K562 (cell line): ENCODE results near the gene TSC22D2. TPM values are rescaled to one million over a fixed set of nuclear protein-coding genes. Genes with fewer than 3 reads are reported as not detected.

Source experiments
- BMI1 ChIP-seq: fragments of 150-350 bp; IDR thresholded peaks from 2 replicates; pipeline ENCODE4 v1.6.1; 2014; ENCODE audit warnings: low read length
- CBFB ChIP-seq: sonication (generic); formaldehyde crosslinking; IDR thresholded peaks from 2 replicates; pipeline ENCODE4 v1.4.0; 2020; ENCODE audit warnings: mild to moderate bottlenecking, missing genetic modification reagents
- EZH2 ChIP-seq: IDR thresholded peaks from 2 replicates; pipeline ENCODE4 v1.6.1; 2012; ENCODE audit warnings: low read depth, mild to moderate bottlenecking, inconsistent platforms, low read length, borderline replicate concordance
- HDAC6 ChIP-seq: IDR thresholded peaks from 2 replicates; pipeline ENCODE4 v1.6.1; 2012; ENCODE audit warnings: low read depth, mild to moderate bottlenecking, control low read depth, inconsistent platforms, low read length, moderate library complexity
- MEF2D ChIP-seq: conservative IDR thresholded peaks from 2 replicates; pipeline ENCODE4 v1.6.1; 2016; ENCODE audit warnings: low read depth, missing genetic modification characterization, missing compliant biosample characterization
- NFE2 ChIP-seq: IDR thresholded peaks from 2 replicates; pipeline ENCODE4 v1.6.1; 2014; ENCODE audit warnings: antibody characterized with exemption, low read depth
- PHF8 ChIP-seq: fragments of 200-600 bp; sonication (generic); IDR thresholded peaks from 2 replicates; pipeline ENCODE4 v1.6.1; 2012; ENCODE audit warnings: mixed run types, mild to moderate bottlenecking, inconsistent platforms, low read length, moderate library complexity, borderline replicate concordance
- ZNF24 ChIP-seq: fragments of 450-650 bp; IDR thresholded peaks from 2 replicates; pipeline ENCODE4 v1.6.1; 2016
- ZNF79 ChIP-seq: fragments of 250-450 bp; sonication (Bioruptor Pico); IDR thresholded peaks from 2 replicates; pipeline ENCODE4 v1.4.0; 2020; ENCODE audit warnings: low read depth, mild to moderate bottlenecking, moderate library complexity
- polyA plus RNA-seq, 8 experiments: library from polyadenylated mRNA; depleted of rRNA in 4 of 8; stranded (reverse) in 5 of 8; unstranded in 3 of 8; fragments of >200 nt; fragmentation: Nextera tagmentation in 2 of 8; fragmentation: Illumina TruSeq in 1 of 8; extraction: Ambion mirVana in 2 of 8; extraction: Trizol in 1 of 8; gene quantifications; 2 replicates each; pipeline versions ENCODE4 v1.2.1 to v1.2.3, GENCODE V29; 2011 to 2014; ENCODE audit warnings: inconsistent platforms in 1 of 8, missing spikeins in 1 of 8
- total RNA-seq, 7 experiments: library from RNA; depleted of rRNA in 6 of 7; stranded (reverse); fragments of >200 nt in 6 of 7; fragmentation: Illumina TruSeq in 2 of 7; extraction: Trizol in 2 of 7; gene quantifications; 2 replicates each; pipeline versions ENCODE4 v1.2.1 to v1.2.3, GENCODE V29; 2011 to 2021; ENCODE audit warnings: low replicate concordance in 1 of 7
- TF ChIP-seq, protein P1 (sequence below), 2 experiments: fragments of 450-650 bp; conservative IDR thresholded peaks; 2 replicates each; pipeline ENCODE4 v1.6.1; 2017; ENCODE audit warnings: mild to moderate bottlenecking in 2 of 2, moderate library complexity in 2 of 2
- TF ChIP-seq, protein P2 (sequence below): fragments of 450-650 bp; formaldehyde crosslinking; IDR thresholded peaks from 2 replicates; pipeline ENCODE4 v1.4.0; 2020; ENCODE audit warnings: mild to moderate bottlenecking, mixed read lengths
- TF ChIP-seq, protein P3 (sequence below): fragments of 450-650 bp; formaldehyde crosslinking; conservative IDR thresholded peaks from 2 replicates; pipeline ENCODE4 v1.4.0; 2022; ENCODE audit warnings: mild to moderate bottlenecking, missing genetic modification characterization
- TF ChIP-seq, protein P4 (sequence below): fragments of 150-350 bp; IDR thresholded peaks from 2 replicates; pipeline ENCODE4 v1.6.1; 2014; ENCODE audit warnings: low read depth, mild to moderate bottlenecking, low read length, borderline replicate concordance
- TF ChIP-seq, protein P5 (sequence below): fragments of 450-650 bp; IDR thresholded peaks from 2 replicates; pipeline ENCODE4 v1.6.1; 2018; ENCODE audit warnings: mild to moderate bottlenecking, low read depth; ENCODE audit not compliant: partially characterized antibody
- TF ChIP-seq, protein P6 (sequence below): fragments of 200-800 bp; sonication (Bioruptor generic); IDR thresholded peaks from 2 replicates; pipeline ENCODE4 v1.6.1; 2017; ENCODE audit warnings: missing genetic modification characterization, missing compliant biosample characterization
- TF ChIP-seq, protein P7 (sequence below): sonication (generic); formaldehyde crosslinking; IDR thresholded peaks from 2 replicates; pipeline ENCODE4 v1.8.1; 2023; ENCODE audit warnings: mild to moderate bottlenecking, missing genetic modification reagents

TSC22D2 gene
- total and polyA plus RNA-seq, 9 of the 15 experiments (the other 6 are each of a cell fraction or from before 2014, with no cell fraction given) = 5.5 to 44.0 (median 19.3) TPM

DNA sequence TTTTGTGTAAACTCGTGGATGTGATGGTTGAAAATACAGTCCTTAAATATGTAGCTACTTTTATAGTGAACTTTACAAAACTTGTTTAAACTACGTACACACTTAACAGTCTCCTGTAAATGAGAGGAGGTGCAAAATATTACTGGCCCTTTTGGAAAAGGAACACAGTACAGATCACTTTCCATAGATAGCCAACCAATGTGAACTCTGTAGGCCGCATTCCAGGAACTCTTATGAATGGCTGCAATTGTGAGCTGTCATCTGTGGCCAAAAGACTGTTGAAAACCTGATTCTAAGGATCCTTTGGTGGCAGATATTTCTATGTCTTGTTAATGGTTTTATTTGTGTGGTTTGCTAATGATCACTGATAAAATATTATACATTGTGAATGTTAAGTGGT is 6.2 kb downstream of the TSC22D2 start (continued):
- TF ChIP-seq, protein P1, sequence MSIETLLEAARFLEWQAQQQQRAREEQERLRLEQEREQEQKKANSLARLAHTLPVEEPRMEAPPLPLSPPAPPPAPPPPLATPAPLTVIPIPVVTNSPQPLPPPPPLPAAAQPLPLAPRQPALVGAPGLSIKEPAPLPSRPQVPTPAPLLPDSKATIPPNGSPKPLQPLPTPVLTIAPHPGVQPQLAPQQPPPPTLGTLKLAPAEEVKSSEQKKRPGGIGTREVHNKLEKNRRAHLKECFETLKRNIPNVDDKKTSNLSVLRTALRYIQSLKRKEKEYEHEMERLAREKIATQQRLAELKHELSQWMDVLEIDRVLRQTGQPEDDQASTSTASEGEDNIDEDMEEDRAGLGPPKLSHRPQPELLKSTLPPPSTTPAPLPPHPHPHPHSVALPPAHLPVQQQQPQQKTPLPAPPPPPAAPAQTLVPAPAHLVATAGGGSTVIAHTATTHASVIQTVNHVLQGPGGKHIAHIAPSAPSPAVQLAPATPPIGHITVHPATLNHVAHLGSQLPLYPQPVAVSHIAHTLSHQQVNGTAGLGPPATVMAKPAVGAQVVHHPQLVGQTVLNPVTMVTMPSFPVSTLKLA (conservative IDR thresholded peaks at IDR 0.05) = peak in 1 of 2 experiments; percentile 36; a peak in 1 of 4 replicates
- TF ChIP-seq CBFB (CRISPR knock-in tag) = no peak
- TF ChIP-seq, protein P2, sequence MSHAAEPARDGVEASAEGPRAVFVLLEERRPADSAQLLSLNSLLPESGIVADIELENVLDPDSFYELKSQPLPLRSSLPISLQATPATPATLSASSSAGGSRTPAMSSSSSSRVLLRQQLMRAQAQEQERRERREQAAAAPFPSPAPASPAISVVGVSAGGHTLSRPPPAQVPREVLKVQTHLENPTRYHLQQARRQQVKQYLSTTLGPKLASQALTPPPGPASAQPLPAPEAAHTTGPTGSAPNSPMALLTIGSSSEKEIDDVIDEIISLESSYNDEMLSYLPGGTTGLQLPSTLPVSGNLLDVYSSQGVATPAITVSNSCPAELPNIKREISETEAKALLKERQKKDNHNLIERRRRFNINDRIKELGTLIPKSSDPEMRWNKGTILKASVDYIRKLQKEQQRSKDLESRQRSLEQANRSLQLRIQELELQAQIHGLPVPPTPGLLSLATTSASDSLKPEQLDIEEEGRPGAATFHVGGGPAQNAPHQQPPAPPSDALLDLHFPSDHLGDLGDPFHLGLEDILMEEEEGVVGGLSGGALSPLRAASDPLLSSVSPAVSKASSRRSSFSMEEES (CRISPR knock-in tag) = no peak
- TF ChIP-seq, protein P3, sequence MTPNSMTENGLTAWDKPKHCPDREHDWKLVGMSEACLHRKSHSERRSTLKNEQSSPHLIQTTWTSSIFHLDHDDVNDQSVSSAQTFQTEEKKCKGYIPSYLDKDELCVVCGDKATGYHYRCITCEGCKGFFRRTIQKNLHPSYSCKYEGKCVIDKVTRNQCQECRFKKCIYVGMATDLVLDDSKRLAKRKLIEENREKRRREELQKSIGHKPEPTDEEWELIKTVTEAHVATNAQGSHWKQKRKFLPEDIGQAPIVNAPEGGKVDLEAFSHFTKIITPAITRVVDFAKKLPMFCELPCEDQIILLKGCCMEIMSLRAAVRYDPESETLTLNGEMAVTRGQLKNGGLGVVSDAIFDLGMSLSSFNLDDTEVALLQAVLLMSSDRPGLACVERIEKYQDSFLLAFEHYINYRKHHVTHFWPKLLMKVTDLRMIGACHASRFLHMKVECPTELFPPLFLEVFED = no peak
- TF ChIP-seq, protein P4, sequence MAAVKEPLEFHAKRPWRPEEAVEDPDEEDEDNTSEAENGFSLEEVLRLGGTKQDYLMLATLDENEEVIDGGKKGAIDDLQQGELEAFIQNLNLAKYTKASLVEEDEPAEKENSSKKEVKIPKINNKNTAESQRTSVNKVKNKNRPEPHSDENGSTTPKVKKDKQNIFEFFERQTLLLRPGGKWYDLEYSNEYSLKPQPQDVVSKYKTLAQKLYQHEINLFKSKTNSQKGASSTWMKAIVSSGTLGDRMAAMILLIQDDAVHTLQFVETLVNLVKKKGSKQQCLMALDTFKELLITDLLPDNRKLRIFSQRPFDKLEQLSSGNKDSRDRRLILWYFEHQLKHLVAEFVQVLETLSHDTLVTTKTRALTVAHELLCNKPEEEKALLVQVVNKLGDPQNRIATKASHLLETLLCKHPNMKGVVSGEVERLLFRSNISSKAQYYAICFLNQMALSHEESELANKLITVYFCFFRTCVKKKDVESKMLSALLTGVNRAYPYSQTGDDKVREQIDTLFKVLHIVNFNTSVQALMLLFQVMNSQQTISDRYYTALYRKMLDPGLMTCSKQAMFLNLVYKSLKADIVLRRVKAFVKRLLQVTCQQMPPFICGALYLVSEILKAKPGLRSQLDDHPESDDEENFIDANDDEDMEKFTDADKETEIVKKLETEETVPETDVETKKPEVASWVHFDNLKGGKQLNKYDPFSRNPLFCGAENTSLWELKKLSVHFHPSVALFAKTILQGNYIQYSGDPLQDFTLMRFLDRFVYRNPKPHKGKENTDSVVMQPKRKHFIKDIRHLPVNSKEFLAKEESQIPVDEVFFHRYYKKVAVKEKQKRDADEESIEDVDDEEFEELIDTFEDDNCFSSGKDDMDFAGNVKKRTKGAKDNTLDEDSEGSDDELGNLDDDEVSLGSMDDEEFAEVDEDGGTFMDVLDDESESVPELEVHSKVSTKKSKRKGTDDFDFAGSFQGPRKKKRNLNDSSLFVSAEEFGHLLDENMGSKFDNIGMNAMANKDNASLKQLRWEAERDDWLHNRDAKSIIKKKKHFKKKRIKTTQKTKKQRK = no peak
- TF ChIP-seq ZNF79 (CRISPR knock-in tag) = no peak
- no peak for TF ChIP-seq EZH2
- no peak for TF ChIP-seq BMI1
- TF ChIP-seq, protein P5, sequence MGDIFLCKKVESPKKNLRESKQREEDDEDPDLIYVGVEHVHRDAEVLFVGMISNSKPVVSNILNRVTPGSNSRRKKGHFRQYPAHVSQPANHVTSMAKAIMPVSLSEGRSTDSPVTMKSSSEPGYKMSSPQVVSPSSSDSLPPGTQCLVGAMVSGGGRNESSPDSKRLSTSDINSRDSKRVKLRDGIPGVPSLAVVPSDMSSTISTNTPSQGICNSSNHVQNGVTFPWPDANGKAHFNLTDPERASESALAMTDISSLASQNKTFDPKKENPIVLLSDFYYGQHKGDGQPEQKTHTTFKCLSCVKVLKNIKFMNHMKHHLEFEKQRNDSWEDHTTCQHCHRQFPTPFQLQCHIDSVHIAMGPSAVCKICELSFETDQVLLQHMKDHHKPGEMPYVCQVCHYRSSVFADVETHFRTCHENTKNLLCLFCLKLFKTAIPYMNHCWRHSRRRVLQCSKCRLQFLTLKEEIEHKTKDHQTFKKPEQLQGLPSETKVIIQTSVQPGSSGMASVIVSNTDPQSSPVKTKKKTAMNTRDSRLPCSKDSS = no peak
- TF ChIP-seq, protein P6, sequence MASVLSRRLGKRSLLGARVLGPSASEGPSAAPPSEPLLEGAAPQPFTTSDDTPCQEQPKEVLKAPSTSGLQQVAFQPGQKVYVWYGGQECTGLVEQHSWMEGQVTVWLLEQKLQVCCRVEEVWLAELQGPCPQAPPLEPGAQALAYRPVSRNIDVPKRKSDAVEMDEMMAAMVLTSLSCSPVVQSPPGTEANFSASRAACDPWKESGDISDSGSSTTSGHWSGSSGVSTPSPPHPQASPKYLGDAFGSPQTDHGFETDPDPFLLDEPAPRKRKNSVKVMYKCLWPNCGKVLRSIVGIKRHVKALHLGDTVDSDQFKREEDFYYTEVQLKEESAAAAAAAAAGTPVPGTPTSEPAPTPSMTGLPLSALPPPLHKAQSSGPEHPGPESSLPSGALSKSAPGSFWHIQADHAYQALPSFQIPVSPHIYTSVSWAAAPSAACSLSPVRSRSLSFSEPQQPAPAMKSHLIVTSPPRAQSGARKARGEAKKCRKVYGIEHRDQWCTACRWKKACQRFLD (CRISPR knock-in tag) = no peak
- TF ChIP-seq, protein P7, sequence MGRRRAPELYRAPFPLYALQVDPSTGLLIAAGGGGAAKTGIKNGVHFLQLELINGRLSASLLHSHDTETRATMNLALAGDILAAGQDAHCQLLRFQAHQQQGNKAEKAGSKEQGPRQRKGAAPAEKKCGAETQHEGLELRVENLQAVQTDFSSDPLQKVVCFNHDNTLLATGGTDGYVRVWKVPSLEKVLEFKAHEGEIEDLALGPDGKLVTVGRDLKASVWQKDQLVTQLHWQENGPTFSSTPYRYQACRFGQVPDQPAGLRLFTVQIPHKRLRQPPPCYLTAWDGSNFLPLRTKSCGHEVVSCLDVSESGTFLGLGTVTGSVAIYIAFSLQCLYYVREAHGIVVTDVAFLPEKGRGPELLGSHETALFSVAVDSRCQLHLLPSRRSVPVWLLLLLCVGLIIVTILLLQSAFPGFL (CRISPR knock-in tag) = no peak
- TF ChIP-seq MEF2D (tag) = no peak
- no peak for TF ChIP-seq PHF8
- no peak for TF ChIP-seq HDAC6
- no peak for TF ChIP-seq ZNF24
- TF ChIP-seq NFE2 = no peak
